HCT116 (cell line): ENCODE measurements around the gene TELO2.

Experiments used
- CTCF ChIP-seq, 3 experiments: fragments of 200-600 bp in 1 of 3; sonication (generic) in 1 of 3; IDR thresholded peaks in 2 of 3; conservative IDR thresholded peaks in 1 of 3; 2 replicates each; pipeline ENCODE4 v1.5.1; 2012 to 2017; ENCODE audit warnings: low read depth in 2 of 3, low read length in 2 of 3, antibody characterized with exemption in 1 of 3, borderline replicate concordance in 1 of 3, control low read depth in 1 of 3, mild to moderate bottlenecking in 1 of 3, mixed read lengths in 1 of 3, mixed run types in 1 of 3, moderate library complexity in 1 of 3; ENCODE audit not compliant: insufficient read depth in 1 of 3
- EZH2 ChIP-seq: fragments of 200-600 bp; sonication (generic); IDR thresholded peaks from 2 replicates; pipeline ENCODE4 v1.6.1; 2017; ENCODE audit warnings: antibody characterized with exemption, mixed run types
- POLR2A ChIP-seq: IDR thresholded peaks from 2 replicates; pipeline ENCODE4 v1.7.0; 2011; ENCODE audit warnings: borderline replicate concordance; ENCODE audit not compliant: insufficient read depth, insufficient read length; ENCODE audit errors: extremely low read depth
- SP1 ChIP-seq: IDR thresholded peaks from 2 replicates; pipeline ENCODE4 v1.6.1; 2012; ENCODE audit warnings: low read depth
- TF ChIP-seq, protein P1 (sequence below): IDR thresholded peaks from 2 replicates; pipeline ENCODE4 v1.6.1; 2012

- TF ChIP-seq, protein P1, sequence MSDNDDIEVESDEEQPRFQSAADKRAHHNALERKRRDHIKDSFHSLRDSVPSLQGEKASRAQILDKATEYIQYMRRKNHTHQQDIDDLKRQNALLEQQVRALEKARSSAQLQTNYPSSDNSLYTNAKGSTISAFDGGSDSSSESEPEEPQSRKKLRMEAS, result no peak
- TF ChIP-seq POLR2A (no peak), CTCF (IDR thresholded peaks at IDR 0.05 in 2 of 3, conservative IDR thresholded peaks at IDR 0.05 in 1 of 3; ENCODE audit: borderline replicate concordance in 1 of 3, insufficient read depth in 1 of 3, low read depth in 2 of 3, low read length in 2 of 3) (no peak), EZH2 (no peak), SP1 (no peak)
Observed at GRCh38 chr16:1520461-1520860, 27.3 kb downstream of the TELO2 start.
